KG1 (cell line): ENCODE measurements around the gene RDH13.
A peak's percentile ranks its signal among the peaks of the same experiment; 100 is the strongest.
"Not testable (repeated sequence)": the region's sequence is repeated elsewhere in the genome, so short reads cannot be mapped to it uniquely, and the experiment has no call there.

Source experiments
- DNase-seq: peaks from one replicate; lab custom pipeline; 2025; lab: John Stamatoyannopoulos, UW

Gene RDH13

DNA sequence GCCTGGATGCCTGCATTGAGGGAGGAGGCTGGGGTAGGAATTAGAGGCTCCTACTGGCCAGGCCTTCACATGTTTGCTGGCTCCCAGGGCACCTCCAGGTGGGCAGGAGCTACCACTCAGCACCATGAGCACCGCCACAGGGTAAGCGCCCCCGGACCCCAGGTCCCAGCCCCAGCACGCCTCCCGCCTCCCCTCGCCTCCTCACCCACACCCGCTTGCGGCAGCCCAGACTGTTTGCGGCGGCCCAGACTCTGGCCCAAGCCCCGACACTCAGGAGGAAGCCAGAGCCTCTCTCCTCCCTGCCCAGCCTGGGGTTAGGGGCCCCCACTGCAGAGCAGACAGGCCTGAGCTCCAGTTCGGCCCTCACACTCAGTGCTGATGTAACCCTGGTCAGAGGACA is 13.4 kb upstream of the RDH13 start:
- DNase-seq: no peak

- no peak for DNase-seq
Observed at GRCh38 chr19:55075371-55075998, 12.5 kb upstream of the RDH13 start, which contains the start of gene EPS8L1. TSS of gene EPS8L1 (plus strand) at chr19:55075869. CDS start at chr19:55076445, 576 bp downstream.

- DNase-seq: no peak
Observed at GRCh38 chr19:55071913-55072312, 9.0 kb upstream of the RDH13 start.

DNA sequence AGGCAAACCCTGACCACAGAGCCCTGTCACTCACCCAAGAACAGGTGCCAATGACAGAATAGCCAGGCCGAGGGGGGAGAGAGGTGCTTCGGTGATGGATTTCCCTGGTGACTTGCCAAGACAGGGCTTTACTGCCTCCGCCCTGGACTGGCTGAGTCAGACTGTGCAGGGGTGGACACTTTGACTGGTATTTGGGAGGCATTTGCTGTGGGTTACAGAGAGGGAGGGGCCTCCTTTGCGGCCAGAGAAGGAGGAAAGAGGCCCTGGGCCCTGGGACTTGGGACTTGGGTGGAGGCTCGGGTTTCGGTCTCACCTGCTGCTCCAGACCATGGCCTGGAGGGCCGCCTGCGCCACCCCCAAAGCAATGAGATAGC is 8.2 kb upstream of the RDH13 start:
- peak; percentile 16 for DNase-seq

- no peak for DNase-seq
Observed at GRCh38 chr19:55070466-55071128, 7.6 kb upstream of the RDH13 start.

DNA sequence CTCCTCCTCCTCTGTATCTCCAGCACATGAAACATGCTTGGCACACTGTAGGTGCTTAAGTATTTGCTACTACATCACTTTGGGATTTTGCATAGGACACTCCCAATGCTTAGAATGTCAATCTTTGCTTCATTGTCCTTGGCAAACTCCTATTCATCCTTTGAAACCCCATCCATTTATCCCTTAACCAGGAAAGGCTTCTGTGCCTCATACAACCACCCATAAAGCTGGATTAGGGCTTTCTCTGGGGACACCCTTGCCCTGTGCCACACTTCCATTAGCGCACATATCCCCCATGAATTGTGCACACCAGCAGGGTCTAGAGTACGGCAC is 6.9 kb upstream of the RDH13 start:
- DNase-seq: no peak

- no peak for DNase-seq
Observed at GRCh38 chr19:55068950-55069864, 6.3 kb upstream of the RDH13 start.

DNA sequence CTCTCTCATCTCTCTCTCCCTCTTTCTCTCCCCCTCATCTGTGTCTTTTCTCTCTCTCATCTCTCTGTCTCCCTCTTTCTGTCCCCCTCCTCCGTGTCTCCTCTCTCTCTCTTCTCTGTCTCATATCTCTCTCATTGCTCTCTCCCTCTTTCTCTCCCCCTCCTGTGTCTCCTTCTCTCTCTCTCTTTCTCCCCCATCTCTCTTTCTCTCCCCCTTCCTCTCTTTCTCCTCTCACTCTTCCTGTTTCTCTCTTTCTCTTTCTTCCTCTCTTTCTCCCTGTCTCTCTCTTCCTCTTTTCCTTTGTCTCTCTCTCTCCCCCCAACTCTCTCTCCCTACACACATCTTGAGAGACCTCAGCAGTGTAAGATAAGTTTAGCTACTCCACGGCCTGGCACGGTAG is 4.9 kb upstream of the RDH13 start:
- no peak for DNase-seq

- no peak for DNase-seq
Observed at GRCh38 chr19:55066107-55066709, 3.3 kb upstream of the RDH13 start.

DNA sequence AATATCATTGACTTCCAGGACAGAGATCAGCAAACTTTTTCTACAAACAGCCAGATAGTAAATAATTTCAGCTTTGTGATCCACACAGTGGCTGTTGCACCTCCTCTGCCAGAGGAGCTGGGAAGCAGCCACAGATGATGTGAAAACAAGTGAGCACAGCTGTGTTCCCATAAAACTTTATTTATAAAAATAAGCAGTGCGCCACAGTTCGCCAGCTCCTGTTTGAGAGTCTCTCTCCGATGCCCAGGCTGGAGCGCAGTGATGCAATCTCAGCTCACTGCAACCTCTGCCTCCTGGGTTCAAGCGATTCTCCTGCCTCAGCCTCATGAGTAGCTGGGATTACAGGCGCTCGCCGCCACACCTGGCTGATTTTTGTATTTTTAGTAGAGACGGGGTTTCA is 2.6 kb upstream of the RDH13 start:
- not testable (repeated sequence) for DNase-seq

- DNase-seq: no peak
Observed at GRCh38 chr19:55063492-55063843, 520 bp upstream of the RDH13 start.

GRCh38 chr19:55060287-55060686 is 2.7 kb downstream of the RDH13 start:
- DNase-seq: not testable (repeated sequence)

- no peak for DNase-seq
Observed at GRCh38 chr19:55058781-55059610, 4.0 kb downstream of the RDH13 start.

GRCh38 chr19:55056827-55057226 is 6.1 kb downstream of the RDH13 start:
- no peak for DNase-seq

DNA sequence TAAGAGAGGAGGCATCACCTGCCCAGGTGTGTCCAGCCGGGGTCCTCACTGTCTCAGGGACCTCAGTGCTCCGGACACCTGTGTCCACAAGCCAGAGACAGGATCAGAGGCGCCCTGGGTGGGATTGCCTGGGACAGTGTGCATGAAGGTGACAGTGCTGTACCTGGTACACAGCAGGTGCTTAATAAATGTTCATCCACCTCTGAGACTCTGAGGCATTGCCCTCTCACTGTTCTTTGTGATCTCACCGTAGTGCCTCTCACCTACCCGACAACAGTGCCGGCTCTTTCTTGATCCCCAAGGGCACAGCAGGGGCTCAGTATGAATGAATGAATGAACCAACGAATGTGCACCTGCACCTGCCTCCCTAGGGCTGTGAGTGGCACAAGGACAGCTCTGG is 9.2 kb downstream of the RDH13 start:
- no peak for DNase-seq

GRCh38 chr19:55050749-55051532 is 12.0 kb downstream of the RDH13 start:
- DNase-seq: no peak

DNA sequence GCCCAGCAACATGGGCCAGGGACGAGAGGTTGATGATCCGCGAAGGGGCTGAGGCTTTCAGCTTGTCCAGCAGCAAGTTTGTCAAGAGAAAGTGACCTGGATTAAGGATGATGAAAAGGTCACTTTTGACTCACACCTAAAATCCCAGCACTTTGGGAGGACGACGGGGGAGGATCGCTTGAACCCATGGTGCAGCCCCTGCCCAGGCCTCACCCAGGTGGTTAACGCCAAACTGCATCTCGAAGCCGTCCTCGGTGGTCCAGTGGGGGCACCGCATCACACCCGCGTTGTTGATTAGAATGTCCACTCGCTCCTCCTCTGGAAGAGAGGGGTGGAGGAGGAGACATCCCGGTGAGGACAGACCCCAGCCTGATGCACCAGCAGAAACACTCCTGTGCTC is 14.5 kb downstream of the RDH13 start:
- DNase-seq: no peak

- no peak for DNase-seq
Observed at GRCh38 chr19:55047951-55048350, 15.0 kb downstream of the RDH13 start.

GRCh38 chr19:55046975-55047622 is 15.8 kb downstream of the RDH13 start:
- no peak for DNase-seq
